Subcutaneous abdominal adipose tissue (tissue), 5 donors: ENCODE results near the gene ZFTA.
A peak's percentile ranks its signal among the peaks of the same experiment; 100 is the strongest.

ENCODE experiments used
- H3K27ac ChIP-seq: one replicate; pipeline ENCODE4 v1.7.0; 2013; ENCODE audit warnings: low read depth, mild to moderate bottlenecking, inconsistent platforms, low read length, moderate library complexity
- H3K27me3 ChIP-seq, 5 donors: one replicate each; pipeline ENCODE4 v1.7.0; 2013; ENCODE audit warnings: low read length in 5 of 5, inconsistent platforms in 1 of 5; ENCODE audit not compliant: control insufficient read depth in 5 of 5, insufficient read depth in 4 of 5
- H3K36me3 ChIP-seq, 5 donors: one replicate each; pipeline ENCODE4 v1.7.0; 2013; ENCODE audit warnings: low read length in 5 of 5; ENCODE audit not compliant: control insufficient read depth in 5 of 5, insufficient read depth in 5 of 5
- H3K4me1 ChIP-seq, 5 donors: one replicate each; pipeline ENCODE4 v1.7.0; 2013; ENCODE audit warnings: low read length in 5 of 5, mild to moderate bottlenecking in 3 of 5, moderate library complexity in 1 of 5; ENCODE audit not compliant: control insufficient read depth in 5 of 5, insufficient read depth in 5 of 5
- H3K4me3 ChIP-seq, 5 donors: one replicate each; pipeline ENCODE4 v1.7.0; 2013; ENCODE audit warnings: low read length in 5 of 5, low read depth in 1 of 5
- H3K9ac ChIP-seq, 5 donors: one replicate each; pipeline ENCODE4 v1.7.0; 2013; ENCODE audit warnings: low read length in 5 of 5, mild to moderate bottlenecking in 4 of 5, moderate library complexity in 3 of 5
- H3K9me3 ChIP-seq, 5 donors: one replicate each; pipeline ENCODE4 v1.7.0; 2013; ENCODE audit warnings: low read length in 5 of 5; ENCODE audit not compliant: control insufficient read depth in 5 of 5
- donor health status: healthy.
- donor health status: healthy.
- donor health status: healthy.
- donor health status: healthy.
- donor health status: healthy.

Gene ZFTA

GRCh38 chr11:63766531-63767235 lies 1.9 kb downstream of the ZFTA start:
- Histone ChIP-seq H3K9me3 (no peaks in the 10 kb centered on the region), H3K9ac (peak overlapping the region in 1 of 5 donors; percentile 47), H3K27ac (peak overlapping the region; percentile 77), H3K27me3 (no peaks in the 10 kb centered on the region), H3K4me3 (peak overlapping the region in 4 of 5 donors; percentile 79 to 82 (median 81)), H3K4me1 (peaks cover 3 to 68% (median 58%) of the 10 kb centered on the region in 5 donors), H3K36me3 (peaks cover 0 to 5% (median 3%) of the 10 kb centered on the region in 5 donors)

- Histone ChIP-seq H3K4me1 (peaks cover 3 to 68% (median 58%) of the 10 kb centered on the region in 5 donors), H3K27ac (peak overlapping the region; percentile 23), H3K36me3 (peaks cover 0 to 10% (median 3%) of the 10 kb centered on the region in 5 donors), H3K9me3 (no peaks in the 10 kb centered on the region), H3K4me3 (no peak overlapping the region), H3K27me3 (no peaks in the 10 kb centered on the region), H3K9ac (peak overlapping the region in 1 of 5 donors; percentile 48)
Observed at GRCh38 chr11:63765688-63766241, 2.8 kb downstream of the ZFTA start.

GRCh38 chr11:63764679-63765647 lies 3.6 kb downstream of the ZFTA start:
- peak overlapping the region in 1 of 5 donors; percentile 48 for H3K9ac ChIP-seq
- H3K27me3 ChIP-seq: no peaks in the 10 kb centered on the region
- H3K4me1 ChIP-seq: peaks cover 3 to 62% (median 50%) of the 10 kb centered on the region in 5 donors
- H3K4me3 ChIP-seq: no peak overlapping the region
- peaks cover 4 to 18% (median 10%) of the 10 kb centered on the region in 5 donors for H3K36me3 ChIP-seq
- H3K9me3 ChIP-seq: no peaks in the 10 kb centered on the region
- peak overlapping the region; percentile 23 for H3K27ac ChIP-seq

- peaks cover 3 to 56% (median 44%) of the 10 kb centered on the region in 5 donors for H3K4me1 ChIP-seq
- no peak overlapping the region for H3K9ac ChIP-seq
- no peak overlapping the region for H3K27ac ChIP-seq
- H3K4me3 ChIP-seq: no peak overlapping the region
- no peaks in the 10 kb centered on the region for H3K9me3 ChIP-seq
- peaks cover 5 to 18% (median 12%) of the 10 kb centered on the region in 5 donors for H3K36me3 ChIP-seq
- H3K27me3 ChIP-seq: no peaks in the 10 kb centered on the region
Observed at GRCh38 chr11:63764340-63764678, 4.3 kb downstream of the ZFTA start.

GRCh38 chr11:63763496-63764339 lies 4.9 kb downstream of the ZFTA start:
- Histone ChIP-seq H3K9ac (no peak overlapping the region), H3K27me3 (no peaks in the 10 kb centered on the region), H3K9me3 (no peaks in the 10 kb centered on the region), H3K36me3 (peaks cover 10 to 19% (median 14%) of the 10 kb centered on the region in 5 donors), H3K4me1 (peaks cover 3 to 54% (median 41%) of the 10 kb centered on the region in 5 donors), H3K4me3 (peak overlapping the region in 4 of 5 donors; percentile 27 to 48 (median 44)), H3K27ac (no peak overlapping the region)

- Histone ChIP-seq H3K36me3 (peaks cover 17 to 28% (median 23%) of the 10 kb centered on the region in 5 donors), H3K4me1 (peaks cover 3 to 54% (median 40%) of the 10 kb centered on the region in 5 donors), H3K27me3 (no peaks in the 10 kb centered on the region), H3K9ac (peak overlapping the region in 3 of 5 donors; percentile 35 to 64 (median 39)), H3K9me3 (no peaks in the 10 kb centered on the region), H3K4me3 (peak overlapping the region in 4 of 5 donors; percentile 32 to 48 (median 44)), H3K27ac (no peak overlapping the region)
Observed at GRCh38 chr11:63762654-63763495, 5.7 kb downstream of the ZFTA start.

GRCh38 chr11:63761931-63762653 lies 6.5 kb downstream of the ZFTA start:
- no peaks in the 10 kb centered on the region for H3K27me3 ChIP-seq
- no peak overlapping the region for H3K27ac ChIP-seq
- H3K4me1 ChIP-seq: peaks cover under 1 to 46% (median 32%) of the 10 kb centered on the region in 5 donors
- H3K36me3 ChIP-seq: peaks cover 17 to 34% (median 27%) of the 10 kb centered on the region in 5 donors
- no peaks in the 10 kb centered on the region for H3K9me3 ChIP-seq
- H3K9ac ChIP-seq: peak overlapping the region in 2 of 5 donors; percentile 35 to 64
- H3K4me3 ChIP-seq: peak overlapping the region in 4 of 5 donors; percentile 32 to 48 (median 44)

- Histone ChIP-seq H3K9me3 (no peaks in the 10 kb centered on the region), H3K36me3 (peaks cover 17 to 38% (median 31%) of the 10 kb centered on the region in 5 donors), H3K4me1 (peaks cover 0 to 37% (median 25%) of the 10 kb centered on the region in 5 donors), H3K4me3 (no peak overlapping the region), H3K27me3 (no peaks in the 10 kb centered on the region), H3K27ac (no peak overlapping the region), H3K9ac (no peak overlapping the region)
Observed at GRCh38 chr11:63761188-63761587, 7.4 kb downstream of the ZFTA start.
